Measurements from ENCODE around the gene PCSK4.

GRCh38 chr19:1437609-1438008 lies 52.5 kb downstream of the PCSK4 start:
- TF ChIP-seq CTCF (IDR thresholded peaks at IDR 0.05): no peak
- no peak for TF ChIP-seq POLR2A (IDR thresholded peaks at IDR 0.05)

Measured in Peyer's patch (tissue), 4 donors.